AG04449 (cell line): ENCODE results near the gene MALRD1.
"Not testable (repeated sequence)": the region's sequence is repeated elsewhere in the genome, so short reads cannot be mapped to it uniquely, and the experiment has no call there.

Source experiments
- CTCF ChIA-PET: fragments of 350-600 bp; formaldehyde crosslinking; extraction: SDS; loops from one replicate; lab custom pipeline; 2021; ENCODE audit warnings: antibody characterized with exemption; lab: Yijun Ruan, JAX
- POLR2A ChIA-PET: fragments of 400-600, 350-600 bp; formaldehyde crosslinking; extraction: SDS; loops from one replicate; lab custom pipeline; 2020; ENCODE audit warnings: antibody characterized with exemption, inconsistent platforms; lab: Yijun Ruan, JAX
- DNase-seq: peaks from one replicate; pipeline ENCODE4 v3.0.0-alpha.2; 2010; ENCODE audit warnings: low read depth, low spot score
- H3K4me3 ChIP-seq: 2 replicates; pipeline ENCODE4 v1.5.1; 2011; ENCODE audit warnings: low read depth, mild to moderate bottlenecking, control low read depth, low read length
- CTCF ChIP-seq: IDR thresholded peaks from one replicate; pipeline ENCODE4 v1.5.1; 2011; ENCODE audit warnings: mild to moderate bottlenecking, moderate library complexity, low read length, control low read depth, inconsistent platforms; ENCODE audit not compliant: insufficient read depth; ENCODE audit errors: missing control alignments

Gene MALRD1

GRCh38 chr10:19738440-19738839 is 689.8 kb downstream of the MALRD1 start:
- POLR2A ChIA-PET = no interaction called here
- CTCF ChIA-PET = no interaction called here
- no peak overlapping the region for H3K4me3 ChIP-seq
- no peak for DNase-seq
- no peak for TF ChIP-seq CTCF

GRCh38 chr10:19739232-19739631 is 690.6 kb downstream of the MALRD1 start:
- POLR2A ChIA-PET, H3K4me3 ChIP-seq, DNase-seq, CTCF ChIA-PET: not testable (repeated sequence)

GRCh38 chr10:19742144-19742543 is 693.5 kb downstream of the MALRD1 start:
- POLR2A ChIA-PET, DNase-seq, H3K4me3 ChIP-seq, CTCF ChIA-PET: not testable (repeated sequence)

GRCh38 chr10:19745672-19746071 is 697.1 kb downstream of the MALRD1 start:
- DNase-seq = no peak
- no peak overlapping the region for H3K4me3 ChIP-seq
- POLR2A ChIA-PET = no interaction called here
- TF ChIP-seq CTCF = no peak
- CTCF ChIA-PET = no interaction called here

- no peak for DNase-seq
- H3K4me3 ChIP-seq = no peak overlapping the region
- POLR2A ChIA-PET = no interaction called here
- TF ChIP-seq CTCF = no peak
- CTCF ChIA-PET = no interaction called here
Observed at GRCh38 chr10:19749185-19749729, 700.7 kb downstream of the MALRD1 start.

- no peak for DNase-seq
- no peak for TF ChIP-seq CTCF
- H3K4me3 ChIP-seq = no peak overlapping the region
- ChIA-PET CTCF (no interaction called here), POLR2A (no interaction called here)
Observed at GRCh38 chr10:19750972-19751371, 702.4 kb downstream of the MALRD1 start.

- no peak for TF ChIP-seq CTCF
- ChIA-PET POLR2A (no interaction called here), CTCF (no interaction called here)
- DNase-seq = no peak
- no peak overlapping the region for H3K4me3 ChIP-seq
Observed at GRCh38 chr10:19756919-19757318, 708.3 kb downstream of the MALRD1 start.
